GM18873 (cell line): ENCODE data around the gene TRAPPC10.

Experiments
- ATAC-seq: cut with Tn5 transposase; IDR thresholded peaks from one replicate; pipeline ENCODE4 v1.9.1; 2021; ENCODE audit warnings: mild to moderate bottlenecking, moderate library complexity, moderate number of reproducible peaks; ENCODE audit not compliant: unreplicated experiment, low FRiP score

The TRAPPC10 gene

DNA sequence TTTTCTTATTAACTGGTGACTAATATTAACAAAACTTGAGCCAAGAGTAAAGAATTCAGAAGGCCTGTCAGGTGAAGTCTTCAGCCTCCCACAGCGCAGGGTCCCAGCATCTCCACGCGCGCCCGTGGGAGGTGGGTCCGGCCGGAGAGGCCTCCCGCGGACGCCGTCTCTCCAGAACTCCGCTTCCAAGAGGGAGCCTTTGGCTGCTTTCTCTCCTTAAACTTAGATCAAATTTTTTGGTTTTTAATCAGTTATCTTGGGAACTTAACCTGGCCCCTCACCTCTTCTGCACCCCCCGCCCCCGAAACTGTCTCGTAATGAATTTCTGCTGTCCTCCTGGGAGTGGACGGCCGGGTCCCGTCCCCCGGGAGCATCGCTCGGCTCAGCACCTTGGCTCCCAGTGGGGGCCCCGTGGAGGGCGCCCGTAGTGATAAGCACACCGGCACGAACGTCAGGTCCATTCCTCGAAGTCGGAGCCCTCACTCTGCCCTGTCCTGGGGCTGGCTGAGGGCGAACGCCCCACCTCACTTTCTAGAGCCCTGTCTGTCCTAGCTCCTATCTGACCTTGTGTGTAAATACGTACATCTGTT, 29.5 kb upstream of the TRAPPC10 start:
- ATAC-seq: no peak

DNA sequence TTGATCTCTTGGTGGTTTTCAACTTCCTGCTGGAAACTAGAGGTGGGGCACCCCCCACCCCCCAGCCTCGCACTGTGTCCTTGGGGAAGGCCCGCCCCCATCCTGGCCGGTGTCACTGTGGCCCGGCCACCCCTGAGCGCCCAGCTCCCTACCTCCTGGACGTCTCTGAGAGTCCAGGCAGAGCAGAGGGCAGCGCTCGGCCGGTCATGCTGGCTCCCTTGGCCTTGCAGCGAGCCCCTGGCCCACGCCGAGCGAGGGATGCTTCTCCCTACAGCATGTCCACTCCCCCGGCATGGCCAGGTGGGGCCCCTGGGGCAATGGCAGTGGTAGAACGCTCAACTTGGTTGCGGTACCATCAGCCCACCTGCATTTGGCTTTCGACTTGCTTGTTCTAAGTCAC, 28.7 kb upstream of the TRAPPC10 start:
- no peak for ATAC-seq

DNA sequence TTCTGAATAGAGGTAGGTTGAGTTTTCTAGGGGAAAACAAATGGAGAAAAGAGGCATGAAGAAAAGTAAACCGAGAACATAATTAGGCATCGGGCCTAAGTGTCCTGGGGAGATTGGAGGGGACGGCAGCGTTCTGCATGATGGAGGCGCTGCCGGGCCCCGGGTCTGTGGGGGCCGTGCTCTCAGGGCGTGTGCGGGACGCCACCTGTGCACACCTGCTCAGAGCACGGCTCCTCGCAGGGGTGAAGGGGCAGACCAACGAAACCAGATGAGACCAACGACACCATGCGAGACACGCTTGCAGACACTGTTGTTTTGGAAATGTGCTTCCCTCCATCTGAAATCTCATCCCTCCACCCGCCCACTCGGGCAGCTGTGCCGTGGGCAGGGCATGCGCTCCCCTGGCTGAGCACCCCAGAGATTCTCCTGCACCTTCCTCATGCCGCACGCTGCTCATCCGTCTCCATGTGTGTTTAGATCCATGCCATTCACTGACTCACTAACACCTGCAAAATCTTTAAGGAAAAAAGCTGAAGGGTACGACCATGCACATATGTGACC, 28.2 kb upstream of the TRAPPC10 start:
- no peak for ATAC-seq

DNA sequence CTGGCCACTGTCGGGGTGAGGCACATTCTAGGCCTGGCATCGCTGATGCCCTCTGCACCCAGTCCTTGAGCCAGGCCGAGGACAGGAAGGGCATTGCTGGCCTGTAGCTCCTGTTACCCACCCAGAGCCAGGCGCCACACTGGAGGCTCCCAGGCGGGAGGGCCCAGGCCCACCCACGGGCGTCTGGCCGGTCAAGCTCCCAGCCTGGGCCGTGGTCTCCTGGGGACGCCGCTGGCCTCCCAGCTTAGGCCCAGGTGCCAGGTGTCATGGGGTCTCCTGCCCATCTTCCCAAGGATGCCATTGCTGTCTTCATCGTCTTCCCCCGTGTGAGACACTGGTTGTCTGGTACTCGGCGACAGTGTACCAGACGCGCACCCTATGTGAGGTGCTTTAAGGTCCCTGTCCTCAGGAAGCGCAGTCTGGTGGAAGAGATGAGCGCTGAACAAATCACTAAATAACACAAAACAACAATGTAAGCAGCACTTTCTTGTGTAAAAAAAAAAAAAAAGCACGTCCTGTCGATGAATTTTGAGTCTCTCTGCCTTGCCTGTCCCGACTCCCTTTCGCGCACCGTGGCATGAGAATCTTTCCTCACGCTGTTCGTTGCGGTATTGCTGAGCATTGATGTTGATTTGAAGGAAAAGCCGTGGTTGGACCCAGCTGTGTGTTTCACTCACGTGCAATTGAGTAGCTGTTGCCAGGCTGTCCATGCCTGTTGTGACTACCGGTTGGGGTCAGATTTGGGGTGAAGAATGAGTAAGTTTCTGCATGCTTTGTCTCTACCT, 27.0 kb upstream of the TRAPPC10 start:
- no peak for ATAC-seq

DNA sequence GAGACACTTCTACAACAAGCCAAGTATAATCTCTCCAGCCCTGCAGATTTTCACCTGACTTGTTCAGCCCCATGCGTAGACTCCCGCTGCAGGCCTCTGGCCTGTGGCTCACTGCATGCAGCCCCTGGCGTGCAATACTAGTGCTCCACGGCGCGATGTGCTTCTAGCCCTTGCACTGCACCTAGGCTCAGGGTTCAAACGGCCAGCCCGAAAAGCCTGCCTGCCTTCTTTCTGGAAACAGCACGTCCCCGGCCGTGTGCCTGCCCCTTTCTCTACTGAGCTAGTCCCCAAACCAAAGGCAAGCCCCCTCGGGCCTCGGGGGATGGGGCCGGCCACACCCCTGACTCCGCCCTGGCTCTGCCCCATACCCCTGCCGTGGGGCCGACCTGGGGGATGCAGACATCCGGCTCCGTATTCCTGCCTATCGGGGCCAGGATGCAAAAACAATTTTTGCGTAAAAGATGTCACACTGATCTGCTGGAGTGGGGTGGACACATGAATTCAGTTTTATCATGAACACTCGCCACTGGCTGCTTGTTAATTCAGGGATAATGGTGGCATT, 26.3 kb upstream of the TRAPPC10 start:
- no peak for ATAC-seq

DNA sequence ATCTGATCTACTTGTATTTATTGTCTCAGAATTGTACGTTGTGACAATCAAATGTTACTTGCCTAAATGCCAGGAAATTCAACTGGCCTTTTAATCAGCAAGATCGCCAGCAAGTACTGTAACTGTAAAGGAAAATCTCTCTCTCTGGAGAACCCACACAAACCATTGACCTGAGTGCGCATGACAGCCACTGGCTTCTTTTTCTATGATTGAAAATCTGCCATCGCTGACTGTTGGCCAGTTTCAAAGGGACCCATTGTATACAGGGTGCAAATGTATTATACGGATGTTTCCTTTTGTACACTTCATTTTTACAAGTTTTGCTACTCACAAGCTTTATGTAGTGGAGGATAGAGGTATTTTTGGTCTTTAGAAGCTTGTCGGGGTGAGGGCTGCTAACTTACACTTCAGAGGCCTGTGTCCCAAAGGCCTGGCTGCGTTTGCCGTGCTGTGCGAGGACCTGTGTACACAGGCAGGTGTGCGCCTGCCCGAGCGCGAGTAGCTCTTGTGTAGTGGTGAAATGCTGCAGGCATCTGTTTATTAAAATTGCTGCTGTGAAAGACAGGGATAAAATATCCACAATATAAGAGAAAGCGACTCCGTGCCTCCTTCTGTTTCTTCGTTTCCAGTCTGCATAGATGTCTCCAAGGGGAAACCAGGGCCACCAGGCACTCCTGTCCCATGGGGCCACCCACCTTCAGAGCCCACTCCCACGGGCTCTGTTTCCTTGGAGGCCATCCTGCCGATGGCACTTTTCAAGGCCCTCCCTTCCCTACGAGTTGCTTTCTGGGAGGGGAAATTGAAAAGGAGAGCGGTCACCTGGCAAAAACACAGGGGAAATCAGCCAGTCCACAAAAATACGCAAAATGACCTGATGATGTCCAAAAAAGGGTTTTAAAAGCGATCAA, 25.3 kb upstream of the TRAPPC10 start:
- no peak for ATAC-seq

DNA sequence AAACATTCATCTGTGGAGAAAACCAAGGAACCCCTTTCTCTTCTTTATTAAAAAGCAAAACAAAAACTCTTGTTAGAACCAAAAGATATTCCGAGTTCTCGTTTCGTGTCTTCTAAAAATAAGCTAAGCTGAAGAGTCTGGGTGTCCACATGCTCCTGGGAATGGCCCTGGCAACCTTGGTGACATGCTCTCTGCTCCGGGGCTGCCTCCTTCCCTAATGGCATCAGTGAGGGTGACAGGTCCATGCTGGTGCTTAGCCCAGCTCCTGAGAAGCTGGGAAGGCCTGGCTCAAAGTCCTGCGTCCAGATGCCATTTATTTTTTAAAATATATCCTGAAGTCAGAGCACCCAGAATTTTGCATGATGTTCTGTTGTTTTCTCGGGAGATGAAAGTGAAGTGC, 24.6 kb upstream of the TRAPPC10 start:
- ATAC-seq: no peak

DNA sequence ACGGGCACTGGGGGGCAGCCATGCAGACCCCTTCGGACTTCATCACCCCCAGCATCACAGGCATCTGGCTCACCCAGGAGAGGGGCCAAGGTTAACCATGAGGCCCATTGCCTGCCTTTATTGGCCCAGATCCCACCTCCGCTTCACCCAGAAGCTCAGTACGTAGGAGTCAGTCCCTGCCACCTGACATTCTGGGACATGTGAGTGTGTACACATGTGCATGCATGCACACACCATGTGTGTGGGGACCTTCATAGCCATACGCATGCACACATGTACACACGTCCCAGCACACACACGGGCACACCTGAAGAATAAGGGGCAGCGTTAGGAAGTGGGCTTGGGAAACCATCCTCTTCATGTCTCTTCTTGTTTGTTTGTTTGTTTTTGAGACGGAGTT, 24.1 kb upstream of the TRAPPC10 start:
- no peak for ATAC-seq

DNA sequence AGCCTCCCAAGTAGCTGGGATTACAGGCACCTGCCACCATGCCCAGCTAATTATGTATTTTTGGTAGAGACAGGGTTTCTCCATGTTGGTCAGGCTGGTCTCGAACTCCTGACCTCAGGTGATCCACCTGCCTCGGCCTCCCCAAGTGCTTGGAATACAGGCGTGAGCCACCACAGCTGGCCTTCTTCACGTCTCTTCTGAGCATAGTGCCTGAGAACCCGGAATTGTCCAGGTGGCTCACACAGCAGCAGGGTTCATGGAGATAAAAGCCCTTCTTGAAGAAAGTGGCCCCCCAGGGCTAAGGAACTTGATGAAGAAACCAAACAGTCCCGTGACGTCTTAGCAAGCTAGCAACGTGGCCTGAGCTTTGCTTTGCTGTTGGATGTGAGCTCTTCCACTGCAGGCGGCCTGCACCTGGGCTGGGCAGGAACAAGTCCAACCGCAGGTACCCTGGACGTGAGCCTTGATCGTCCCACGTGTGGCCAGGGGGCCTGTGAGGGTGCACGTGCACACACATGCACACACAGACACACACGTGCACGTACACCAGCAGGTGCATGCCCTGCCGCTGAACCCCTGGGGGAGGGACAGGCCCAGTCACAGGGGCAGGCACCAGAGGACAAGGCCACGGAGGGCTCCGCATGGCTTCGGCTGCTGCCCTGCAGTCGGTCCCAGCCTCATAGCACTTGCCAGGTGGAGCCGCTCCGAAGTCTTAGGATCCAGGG, 23.4 kb upstream of the TRAPPC10 start:
- no peak for ATAC-seq

DNA sequence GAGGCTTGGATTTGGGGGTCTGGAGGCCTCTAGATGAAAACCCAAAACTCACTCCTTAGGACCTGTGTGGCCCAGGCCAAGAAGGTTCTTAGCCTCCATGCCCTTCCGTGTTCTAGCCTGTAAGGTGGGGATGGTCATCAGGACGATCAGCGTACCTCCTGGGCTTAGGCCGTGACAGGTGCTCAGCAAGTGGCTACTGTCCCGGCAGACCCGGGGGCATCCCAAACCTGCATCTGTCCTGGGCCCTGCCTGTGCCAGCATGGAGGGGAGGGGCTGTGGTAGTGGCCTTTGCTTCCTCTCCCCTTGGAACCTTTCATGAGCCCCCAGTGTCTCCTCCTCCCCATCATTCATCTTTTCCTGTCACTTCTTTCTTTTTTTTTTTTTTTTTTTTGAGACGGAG, 22.7 kb upstream of the TRAPPC10 start:
- ATAC-seq: no peak

DNA sequence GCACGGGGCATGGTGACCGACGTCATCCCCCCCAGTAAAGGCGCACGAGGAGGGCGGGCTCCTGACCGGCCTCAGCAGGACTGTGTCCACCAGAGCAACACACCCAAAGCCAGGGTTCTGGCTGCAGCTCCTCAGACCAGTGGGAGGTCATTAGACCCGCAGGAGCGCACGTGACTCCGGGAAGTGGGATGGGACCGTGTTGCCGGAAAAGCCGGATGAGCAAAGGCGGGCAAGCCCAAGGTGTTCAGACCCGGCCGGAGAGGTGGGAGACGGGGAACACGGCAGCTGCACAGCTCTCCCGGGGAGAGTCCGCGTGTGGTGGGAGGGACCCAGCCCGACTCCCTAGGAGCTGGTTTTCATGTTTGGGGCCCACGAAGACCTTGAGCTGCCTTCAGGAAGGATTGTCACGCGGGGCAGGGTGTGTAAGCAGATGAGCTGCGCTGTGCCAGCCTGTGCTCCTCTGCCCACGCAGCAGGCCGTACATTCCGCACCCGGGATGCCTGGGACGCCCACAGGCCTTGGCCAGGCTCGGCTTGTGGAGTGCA, 20.6 kb upstream of the TRAPPC10 start:
- no peak for ATAC-seq

DNA sequence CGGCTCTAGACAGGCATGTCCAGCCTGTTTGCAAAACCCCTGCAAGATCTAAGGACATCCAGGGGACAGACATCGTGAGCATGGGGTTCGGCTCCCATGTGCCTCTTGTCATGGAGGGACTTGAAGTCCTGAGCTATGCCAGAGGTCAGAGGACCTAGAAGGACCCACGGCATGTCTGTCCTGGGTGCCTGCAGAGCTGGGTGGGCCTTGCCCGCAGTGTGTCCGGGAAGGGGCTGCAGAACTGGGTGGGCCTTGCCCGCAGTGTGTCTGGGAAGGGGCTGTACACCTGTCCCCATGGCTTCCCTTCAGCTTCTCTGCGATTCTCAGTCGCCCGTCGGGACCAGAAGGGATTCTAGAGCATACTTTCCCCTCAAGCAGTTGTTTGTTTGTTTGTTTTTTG, 20.0 kb upstream of the TRAPPC10 start:
- ATAC-seq: no peak

DNA sequence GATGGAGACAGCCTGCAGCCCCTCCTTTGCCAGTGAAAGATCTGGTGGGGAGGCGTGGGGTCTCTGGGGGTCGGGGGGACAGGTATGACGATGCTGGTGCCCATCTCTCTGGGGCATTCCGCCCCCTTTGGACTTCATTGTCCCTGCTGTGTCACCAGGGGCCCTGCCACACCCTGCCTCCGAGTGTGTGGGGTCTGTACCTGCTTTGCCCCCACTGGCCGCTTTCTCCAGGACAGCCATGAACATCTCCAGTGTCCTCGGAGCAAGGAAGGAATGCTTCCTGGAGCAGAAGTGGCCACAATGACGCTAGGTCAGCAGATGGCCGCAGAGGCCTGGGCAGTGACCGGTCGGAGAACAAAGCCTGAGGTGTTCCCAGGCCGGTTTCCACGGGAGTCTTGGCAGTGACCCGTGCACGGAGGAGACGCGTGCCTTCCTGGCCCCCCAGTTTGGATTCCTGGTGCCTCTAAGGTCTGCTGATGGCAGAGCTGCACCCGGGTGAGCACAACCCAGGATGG, 18.6 kb upstream of the TRAPPC10 start:
- ATAC-seq: no peak

DNA sequence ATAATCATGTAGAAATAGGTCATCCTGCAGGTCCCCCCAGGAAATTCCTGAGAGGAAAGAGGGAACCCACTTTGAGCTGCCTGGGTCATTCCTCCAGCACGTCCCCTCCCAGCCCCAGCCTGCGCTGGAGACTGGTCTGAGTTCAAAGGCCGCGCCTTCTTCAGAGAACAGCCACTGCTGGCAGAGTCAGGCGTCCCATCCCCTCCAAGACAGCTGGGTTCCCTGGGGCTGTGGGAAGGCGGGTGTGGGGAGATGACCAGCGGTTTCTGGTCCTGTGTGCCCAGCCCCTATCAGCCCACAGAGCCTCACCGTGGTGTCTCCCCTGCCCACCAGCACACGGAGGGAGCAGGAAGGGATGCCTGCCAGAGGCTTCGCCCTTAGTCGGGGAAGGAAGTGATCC, 18.0 kb upstream of the TRAPPC10 start:
- no peak for ATAC-seq

DNA sequence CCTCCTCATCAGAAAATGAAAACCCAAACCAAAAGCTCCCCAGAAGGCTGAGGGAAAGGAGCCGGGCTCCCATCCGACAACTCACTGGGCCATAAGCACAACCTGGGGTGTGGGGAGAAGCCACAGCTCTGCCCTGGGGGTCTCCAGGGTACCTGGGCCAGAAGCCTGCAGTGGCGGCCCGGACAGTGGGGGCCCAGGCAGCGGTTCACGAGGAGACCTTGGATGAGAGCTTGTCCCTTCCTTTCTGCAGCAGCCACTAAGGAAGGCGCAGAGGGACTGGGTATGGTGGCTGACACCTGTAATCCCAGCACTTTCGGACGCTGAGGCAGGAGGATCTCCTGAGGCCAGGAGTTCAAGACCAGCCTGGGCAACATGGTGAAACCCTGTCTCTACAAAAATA, 17.5 kb upstream of the TRAPPC10 start:
- no peak for ATAC-seq

DNA sequence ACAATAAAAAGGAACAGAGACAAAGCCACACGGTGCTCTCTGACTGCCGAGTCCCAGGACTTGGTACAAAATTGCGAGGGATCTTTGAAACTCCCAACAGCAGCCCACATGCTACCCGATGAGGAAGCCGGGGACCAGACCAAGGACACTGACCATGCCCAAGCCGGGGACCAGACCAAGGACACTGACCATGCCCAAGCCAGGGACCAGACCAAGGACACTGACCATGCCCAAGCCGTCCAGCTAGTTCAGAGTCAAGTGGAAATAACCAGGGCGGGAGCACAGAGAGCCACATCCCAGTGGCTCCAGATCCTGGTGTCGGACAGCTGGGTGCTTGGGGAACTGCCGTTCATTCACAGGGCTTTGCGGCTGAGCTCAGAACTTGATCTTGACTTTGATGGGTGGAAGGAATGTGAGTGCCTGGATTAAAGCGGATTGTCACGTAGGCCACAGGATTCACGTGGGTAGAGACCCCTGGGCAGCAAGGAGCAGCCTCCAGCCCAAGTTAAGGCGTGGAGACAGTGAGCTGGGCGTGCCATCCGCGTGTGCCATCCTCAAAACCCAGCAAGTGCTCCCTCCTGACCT, 16.5 kb upstream of the TRAPPC10 start:
- no peak for ATAC-seq

DNA sequence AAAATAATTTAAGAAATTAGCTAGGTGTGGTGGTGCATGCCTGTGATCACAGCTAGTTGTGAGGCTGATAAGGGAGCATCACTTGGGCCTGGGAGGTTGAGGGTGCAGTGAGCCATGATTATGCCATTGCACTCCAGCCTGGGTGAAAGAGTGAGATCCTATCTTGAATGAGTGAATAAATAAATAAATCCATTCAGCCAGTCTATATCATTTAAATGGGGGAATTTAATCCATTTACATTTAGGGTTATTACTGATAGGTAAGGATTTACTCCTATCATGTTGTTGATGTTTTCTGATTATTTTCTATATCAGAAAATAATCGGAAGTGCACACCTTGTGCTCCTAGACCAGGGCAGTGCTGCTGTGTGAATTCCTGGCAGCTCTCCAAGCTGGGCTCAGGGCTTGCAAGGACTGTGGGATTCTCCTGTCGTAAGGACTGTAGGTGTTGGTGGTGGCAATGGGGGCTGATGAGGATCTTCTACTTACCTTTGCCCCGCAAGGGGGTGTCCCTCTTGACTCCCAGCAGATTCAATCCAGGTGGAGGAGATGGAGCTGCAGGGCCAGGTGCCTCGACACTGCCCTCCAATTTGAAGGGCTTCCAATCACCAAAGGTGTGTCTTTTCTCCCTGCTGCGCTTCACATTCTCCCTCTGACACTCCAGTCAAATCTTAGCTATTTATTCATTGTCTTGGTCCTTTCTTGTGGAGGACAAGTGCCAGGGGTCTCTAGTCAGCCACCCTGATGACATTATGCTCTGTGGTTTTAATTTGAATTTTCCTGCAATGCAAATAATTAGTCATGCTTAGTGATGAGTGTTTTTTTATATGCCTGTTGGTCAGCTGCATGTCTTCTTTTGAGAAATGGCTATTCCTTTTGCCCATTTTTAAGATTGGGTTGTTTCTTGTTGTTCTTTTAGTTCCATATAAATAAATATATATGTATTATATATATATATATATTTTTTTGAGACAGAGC, 14.1 kb upstream of the TRAPPC10 start:
- no peak for ATAC-seq

DNA sequence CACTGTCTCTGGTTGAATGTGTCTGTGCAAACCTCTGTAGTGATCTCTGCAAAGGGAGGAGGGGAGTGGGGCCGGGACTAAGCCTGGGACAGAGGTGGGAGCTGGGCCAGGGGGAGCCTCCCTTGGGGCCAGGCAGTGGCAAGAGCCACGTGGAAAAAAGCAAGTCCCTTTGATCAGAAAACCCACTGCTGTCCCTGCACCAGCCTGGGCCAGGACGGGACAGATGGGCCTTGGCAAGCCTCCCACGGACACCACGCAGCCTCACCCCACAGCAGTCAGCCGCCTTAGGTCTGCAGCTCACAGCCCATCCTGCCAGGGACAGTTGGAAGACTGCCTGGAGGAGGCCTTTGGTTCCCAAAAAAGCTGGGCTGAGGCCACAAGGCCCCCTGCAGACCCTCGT, 11.7 kb upstream of the TRAPPC10 start:
- no peak for ATAC-seq
